Upper lobe of left lung (tissue), 4 donors: ENCODE measurements around the gene ZNF831.

Source experiments
- POLR2A ChIP-seq, 4 donors: fragments of 450-650 bp; IDR thresholded peaks; one replicate each; pipeline ENCODE4 v1.5.1; 2016 to 2017; ENCODE audit warnings: antibody characterized with exemption in 4 of 4, mild to moderate bottlenecking in 2 of 4
- POLR2AphosphoS5 ChIP-seq, 2 donors: sonication (generic); formaldehyde crosslinking; IDR thresholded peaks; one replicate each; pipeline ENCODE4 v1.5.1; 2017; ENCODE audit warnings: antibody characterized with exemption in 2 of 2
- TF ChIP-seq, protein P1 (sequence below), 6 experiments: fragments of 450-650 bp in 4 of 6; fragments of 200-600 bp in 2 of 6; sonication (generic) in 2 of 6; IDR thresholded peaks; one replicate each; pipeline ENCODE4 v1.5.1; 2016 to 2019; ENCODE audit warnings: antibody characterized with exemption in 6 of 6

DNA sequence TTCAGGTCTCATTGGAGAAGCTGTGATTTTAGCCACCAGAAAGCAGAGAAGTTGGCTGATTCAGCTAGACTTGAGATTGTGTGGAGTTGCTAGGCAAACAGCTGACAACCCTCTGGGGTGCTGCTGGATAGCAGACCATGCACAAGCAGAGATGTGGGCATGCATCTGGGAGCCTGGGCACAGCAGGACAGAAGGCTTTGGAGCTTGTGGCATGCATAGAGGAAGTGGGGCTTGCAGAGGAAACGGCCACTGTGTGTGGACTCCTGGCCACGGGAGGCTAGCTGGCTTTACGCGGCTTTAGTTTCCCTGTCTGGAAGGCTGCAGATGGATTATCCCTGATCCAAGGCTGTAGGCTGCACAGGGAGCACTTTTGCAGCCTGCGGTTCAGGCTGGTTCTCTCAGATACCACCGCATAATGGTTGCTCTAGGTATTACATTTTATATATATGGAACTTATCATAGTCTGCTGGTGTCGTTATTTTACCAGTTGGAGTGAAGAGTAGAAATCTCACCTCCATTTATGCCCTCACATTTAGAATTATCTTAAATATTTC, 10.4 kb downstream of the ZNF831 start:
- no peak for TF ChIP-seq POLR2AphosphoS5 (IDR thresholded peaks at IDR 0.05)
- TF ChIP-seq, protein P1, sequence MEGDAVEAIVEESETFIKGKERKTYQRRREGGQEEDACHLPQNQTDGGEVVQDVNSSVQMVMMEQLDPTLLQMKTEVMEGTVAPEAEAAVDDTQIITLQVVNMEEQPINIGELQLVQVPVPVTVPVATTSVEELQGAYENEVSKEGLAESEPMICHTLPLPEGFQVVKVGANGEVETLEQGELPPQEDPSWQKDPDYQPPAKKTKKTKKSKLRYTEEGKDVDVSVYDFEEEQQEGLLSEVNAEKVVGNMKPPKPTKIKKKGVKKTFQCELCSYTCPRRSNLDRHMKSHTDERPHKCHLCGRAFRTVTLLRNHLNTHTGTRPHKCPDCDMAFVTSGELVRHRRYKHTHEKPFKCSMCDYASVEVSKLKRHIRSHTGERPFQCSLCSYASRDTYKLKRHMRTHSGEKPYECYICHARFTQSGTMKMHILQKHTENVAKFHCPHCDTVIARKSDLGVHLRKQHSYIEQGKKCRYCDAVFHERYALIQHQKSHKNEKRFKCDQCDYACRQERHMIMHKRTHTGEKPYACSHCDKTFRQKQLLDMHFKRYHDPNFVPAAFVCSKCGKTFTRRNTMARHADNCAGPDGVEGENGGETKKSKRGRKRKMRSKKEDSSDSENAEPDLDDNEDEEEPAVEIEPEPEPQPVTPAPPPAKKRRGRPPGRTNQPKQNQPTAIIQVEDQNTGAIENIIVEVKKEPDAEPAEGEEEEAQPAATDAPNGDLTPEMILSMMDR (IDR thresholded peaks at IDR 0.05), result no peak
- TF ChIP-seq POLR2A (IDR thresholded peaks at IDR 0.05), result no peak
